C1 segment of cervical spinal cord (tissue), 14 donors: ENCODE results near the gene FBXO41.
A peak's percentile ranks its signal among the peaks of the same experiment; 100 is the strongest.

Experiments
- DNase-seq, 14 donors: peaks; one replicate each; lab custom pipeline; 2025; lab: John Stamatoyannopoulos, UW

FBXO41 gene

DNA sequence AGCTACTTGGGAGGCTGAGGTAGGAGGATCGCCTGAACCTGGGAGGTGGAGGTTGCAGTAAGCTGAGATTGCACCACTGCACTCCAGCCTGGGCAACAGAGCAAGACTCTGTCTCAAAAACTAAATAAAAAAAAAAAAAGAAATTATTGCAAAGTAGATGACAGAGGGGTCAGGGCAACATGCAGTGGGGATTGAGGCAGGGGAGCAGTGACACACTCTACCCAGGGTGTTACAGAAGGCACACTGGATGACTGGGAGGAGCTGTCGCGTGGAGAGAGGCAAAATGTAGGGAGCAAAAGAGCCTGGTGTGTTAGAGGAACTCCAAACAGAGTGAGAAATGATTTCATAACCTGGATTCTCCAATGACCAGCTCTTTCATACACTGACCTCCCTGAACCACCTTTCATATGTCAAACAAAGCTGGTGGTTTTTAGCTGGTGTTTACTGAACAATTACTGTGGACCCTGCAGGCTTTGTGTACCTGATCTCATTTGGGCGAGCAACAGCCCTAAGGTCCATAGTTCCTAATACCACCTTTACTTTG, 22.1 kb downstream of the FBXO41 start:
- no peak for DNase-seq

DNA sequence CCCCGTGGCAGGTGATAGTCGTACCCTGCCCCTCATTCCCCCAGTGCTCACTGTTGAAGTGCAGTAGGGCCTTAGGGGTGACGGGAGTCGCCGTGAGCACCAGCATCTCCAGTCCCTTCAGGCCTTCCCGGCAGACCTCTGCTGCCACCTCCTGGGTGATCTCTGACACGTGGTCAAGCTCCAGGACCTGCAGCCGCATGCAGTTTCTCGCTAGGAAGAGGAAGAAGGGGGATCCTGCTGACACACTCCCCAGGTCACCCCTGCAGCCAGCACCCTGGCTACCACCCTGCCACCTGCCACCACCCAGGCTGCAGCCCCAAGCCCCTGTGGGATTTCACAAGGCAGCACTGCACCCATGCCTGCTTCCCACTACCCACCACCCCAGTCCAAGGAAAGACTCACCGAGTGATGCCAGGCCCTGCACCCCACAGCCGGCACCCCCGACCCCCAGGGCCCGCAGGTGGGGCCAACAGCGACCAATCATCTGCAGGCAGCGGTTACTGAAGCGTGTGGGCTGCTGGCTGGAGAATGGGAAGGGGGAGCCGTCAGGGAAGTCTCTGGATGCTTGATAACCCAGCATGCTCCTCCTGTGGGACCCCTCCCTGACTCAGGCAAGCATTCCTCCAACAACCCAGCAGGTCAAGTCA, 23.8 kb downstream of the FBXO41 start:
- DNase-seq, result peak in 5 of 14 donors; percentile 8 to 57 (median 22)

GRCh38 chr2:73259704-73260337, 24.5 kb downstream of the FBXO41 start:
- DNase-seq, result no peak

- DNase-seq, result no peak
Measured at GRCh38 chr2:73259276-73259675, 25.0 kb downstream of the FBXO41 start.

- no peak for DNase-seq
Measured at GRCh38 chr2:73258913-73259215, 25.4 kb downstream of the FBXO41 start.

- no peak for DNase-seq
Measured at GRCh38 chr2:73258186-73258912, 25.9 kb downstream of the FBXO41 start.

DNA sequence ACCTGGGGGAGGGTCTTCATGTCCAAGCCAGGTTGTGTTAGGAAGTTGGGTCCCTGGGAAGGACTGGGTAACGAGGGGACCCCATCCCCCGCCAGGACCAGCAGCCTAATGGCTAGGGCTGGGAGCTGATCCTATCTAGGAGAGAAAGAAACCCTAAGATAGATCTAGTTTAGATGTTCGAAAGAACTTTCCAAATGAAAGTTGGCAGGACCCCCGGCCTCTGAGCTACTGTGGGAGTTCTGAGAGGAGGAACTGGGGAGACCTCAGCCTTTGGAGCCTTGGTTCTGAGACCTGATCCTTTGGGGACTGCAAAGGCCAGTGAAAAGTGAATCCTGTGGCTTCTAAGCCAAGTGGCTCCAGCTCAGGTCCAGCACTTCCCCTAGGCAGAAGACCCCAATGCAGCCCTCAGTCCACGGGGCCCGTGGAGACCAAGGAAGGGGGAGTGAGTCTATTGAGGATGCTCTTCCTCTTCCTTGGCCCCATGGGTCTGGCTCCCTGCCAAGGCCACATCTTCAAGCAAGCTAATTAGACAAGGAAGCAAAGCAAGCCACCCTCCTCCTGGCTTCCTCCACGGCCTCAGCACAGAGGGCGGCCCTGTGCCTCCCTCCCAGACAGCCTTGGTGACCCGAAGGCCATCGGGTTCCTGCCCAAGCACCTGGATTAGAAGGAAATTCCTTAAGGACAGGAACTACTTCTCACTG, 26.7 kb downstream of the FBXO41 start:
- no peak for DNase-seq

GRCh38 chr2:73257021-73257420, 27.3 kb downstream of the FBXO41 start:
- DNase-seq, result no peak

DNA sequence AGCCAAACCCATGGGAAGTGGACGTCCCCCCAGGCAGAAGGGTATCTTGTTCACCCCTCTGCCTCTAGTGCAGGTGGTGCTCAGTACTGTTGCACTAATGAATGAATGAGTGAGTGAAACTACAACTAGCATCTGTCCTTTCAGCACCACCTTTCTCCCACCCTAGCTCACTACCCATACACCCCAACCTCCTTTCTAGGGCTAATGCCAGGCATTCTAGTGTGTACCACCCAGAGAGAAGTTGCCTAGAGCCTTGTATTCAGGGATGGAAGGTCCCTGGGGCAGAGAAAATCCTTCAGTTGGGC, 27.7 kb downstream of the FBXO41 start:
- DNase-seq, result no peak

DNA sequence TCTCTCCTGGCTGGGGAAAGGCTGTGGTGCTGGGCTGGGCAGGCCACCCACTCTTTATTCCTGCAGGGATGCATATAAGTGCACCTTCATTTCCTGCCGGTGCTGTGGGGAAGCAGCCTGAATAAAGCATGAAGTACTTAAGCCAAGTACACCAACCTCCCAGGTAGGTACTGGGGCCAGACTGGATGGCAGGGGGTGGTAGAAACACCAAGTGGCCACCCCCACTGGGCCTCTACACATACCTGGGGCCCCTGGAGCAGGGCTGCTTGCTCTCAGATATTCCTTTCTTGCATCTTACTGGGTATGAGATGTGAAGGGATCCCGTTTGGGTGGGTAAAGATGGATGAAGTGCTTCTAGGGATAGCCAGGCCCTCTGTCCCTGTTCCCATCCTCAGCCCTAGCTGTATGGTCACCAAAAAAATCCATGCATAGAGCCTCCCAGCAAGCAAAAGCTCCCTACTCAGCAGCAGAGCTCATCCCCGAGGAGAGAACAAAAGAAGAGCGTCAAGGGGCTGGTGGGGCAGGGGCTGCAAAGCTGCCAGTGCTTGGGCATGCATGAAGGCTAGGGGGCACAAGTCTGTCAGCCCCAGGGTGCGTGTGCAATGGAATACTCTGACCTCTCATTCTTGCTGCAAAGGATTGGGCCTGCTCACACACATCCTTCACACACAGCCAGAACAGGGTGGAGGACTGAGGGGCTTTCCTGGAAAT, 28.2 kb downstream of the FBXO41 start:
- no peak for DNase-seq

DNA sequence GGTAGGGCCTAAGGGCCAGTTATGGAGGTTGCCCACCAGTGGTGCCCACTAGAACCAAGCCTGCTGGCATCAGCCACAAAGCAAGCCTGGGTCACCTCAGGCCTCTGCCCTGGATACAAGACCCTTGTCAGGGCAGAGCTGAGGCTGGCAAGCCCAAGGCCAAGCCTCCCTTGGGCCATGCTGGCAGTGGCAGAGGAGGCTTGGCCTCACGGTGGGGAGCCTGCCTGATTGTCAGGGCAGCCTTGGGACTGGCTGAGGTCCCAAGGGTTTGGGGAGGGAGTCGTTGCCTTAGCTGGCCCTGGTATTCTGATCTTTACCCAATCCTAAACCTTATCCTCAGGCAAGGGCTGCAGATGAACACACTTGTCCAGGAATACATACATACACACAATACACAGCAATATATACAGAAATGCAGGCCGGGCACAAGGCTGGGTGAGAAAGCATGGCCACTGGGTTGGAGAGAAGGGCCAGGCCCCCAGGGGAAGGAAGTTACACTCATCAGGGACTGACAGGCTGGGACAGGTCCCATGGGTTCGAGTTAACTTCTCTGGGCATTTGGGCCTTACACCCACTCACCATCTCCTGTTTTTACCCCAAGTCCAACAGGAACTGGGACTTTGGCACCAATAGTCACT, 29.2 kb downstream of the FBXO41 start:
- no peak for DNase-seq

DNA sequence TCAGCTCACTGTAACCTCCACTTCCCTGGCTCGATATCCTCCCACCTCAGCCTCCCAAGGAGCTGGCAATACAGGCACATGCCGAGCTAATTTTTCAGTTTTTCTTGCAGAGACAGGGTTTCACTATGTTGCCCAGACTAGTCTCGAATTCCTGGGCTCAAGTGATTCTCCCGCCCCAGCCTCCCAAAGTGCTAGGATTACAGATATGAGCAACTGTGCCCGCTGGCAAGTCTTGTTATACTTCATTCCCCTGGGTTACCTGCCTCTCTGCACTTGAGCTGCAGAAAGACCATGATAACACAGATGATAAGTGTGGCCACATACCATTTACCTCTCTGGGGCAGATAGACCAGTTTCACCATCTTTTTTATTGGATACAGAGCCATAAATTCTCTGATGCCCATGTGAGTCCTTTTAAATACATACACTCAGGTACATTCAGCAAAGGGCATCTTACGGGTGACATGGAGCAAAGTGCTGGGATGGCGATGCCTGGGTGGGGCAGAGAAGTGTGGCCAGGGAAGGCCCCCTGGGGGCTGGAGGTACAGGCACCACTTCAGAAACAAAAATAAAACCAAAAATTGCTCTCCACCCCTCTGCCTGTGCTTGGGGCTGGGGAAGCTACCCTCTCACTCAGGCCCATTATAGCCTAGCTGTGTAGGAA, 29.8 kb downstream of the FBXO41 start:
- DNase-seq, result no peak

DNA sequence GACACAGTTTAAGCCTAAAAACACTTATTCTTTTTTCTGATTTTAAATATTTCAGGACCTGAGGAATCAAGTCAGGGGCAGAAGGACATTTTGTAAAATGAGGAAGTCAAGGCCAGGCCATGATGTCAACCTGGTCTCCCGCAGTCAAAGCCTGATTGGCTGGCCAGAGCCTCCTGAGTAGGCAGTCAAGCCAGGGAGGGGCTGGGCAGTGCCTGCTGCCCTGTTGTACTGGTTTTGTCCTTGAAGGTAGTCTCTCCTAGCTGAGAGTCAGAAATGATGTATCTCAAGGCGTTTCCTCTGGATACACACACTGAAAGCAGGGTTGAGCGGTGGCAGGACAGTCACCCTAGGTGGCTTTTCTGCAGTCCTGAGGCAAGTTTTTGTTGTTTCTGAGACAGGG, 30.4 kb downstream of the FBXO41 start:
- DNase-seq, result no peak

- DNase-seq, result no peak
Measured at GRCh38 chr2:73253400-73253799, 30.9 kb downstream of the FBXO41 start.

DNA sequence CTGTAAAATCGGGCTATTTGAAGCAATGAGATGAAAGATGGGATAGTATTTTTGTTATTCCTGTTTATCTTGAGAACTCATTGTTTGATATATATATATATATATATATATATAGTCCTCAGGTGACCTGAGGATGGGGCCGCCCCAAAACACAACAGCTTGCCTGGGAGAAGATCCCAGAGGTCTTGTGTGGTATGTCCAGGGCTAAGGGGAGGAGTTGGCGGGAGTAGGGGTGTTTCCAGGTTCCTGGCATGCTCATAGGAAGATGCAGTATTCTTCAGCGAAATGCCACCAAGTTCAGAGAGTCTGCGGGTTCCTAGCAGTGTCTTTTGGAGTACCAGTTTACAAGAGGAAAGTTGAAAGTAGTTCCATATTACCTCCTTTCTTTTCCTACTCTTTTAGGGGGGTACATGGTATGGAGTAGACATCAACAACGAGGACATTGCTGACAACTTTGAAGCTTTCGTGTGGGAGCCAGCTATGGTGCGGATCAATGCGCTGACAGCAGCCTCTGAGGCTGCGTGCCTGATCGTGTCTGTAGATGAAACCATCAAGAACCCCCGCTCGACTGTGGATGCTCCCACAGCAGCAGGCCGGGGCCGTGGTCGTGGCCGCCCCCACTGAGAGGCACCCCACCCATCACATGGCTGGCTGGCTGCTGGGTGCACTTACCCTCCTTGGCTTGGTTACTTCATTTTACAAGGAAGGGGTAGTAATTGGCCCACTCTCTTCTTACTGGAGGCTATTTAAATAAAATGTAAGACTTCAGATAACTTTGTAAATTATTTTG, 31.8 kb downstream of the FBXO41 start:
- DNase-seq, result no peak

DNA sequence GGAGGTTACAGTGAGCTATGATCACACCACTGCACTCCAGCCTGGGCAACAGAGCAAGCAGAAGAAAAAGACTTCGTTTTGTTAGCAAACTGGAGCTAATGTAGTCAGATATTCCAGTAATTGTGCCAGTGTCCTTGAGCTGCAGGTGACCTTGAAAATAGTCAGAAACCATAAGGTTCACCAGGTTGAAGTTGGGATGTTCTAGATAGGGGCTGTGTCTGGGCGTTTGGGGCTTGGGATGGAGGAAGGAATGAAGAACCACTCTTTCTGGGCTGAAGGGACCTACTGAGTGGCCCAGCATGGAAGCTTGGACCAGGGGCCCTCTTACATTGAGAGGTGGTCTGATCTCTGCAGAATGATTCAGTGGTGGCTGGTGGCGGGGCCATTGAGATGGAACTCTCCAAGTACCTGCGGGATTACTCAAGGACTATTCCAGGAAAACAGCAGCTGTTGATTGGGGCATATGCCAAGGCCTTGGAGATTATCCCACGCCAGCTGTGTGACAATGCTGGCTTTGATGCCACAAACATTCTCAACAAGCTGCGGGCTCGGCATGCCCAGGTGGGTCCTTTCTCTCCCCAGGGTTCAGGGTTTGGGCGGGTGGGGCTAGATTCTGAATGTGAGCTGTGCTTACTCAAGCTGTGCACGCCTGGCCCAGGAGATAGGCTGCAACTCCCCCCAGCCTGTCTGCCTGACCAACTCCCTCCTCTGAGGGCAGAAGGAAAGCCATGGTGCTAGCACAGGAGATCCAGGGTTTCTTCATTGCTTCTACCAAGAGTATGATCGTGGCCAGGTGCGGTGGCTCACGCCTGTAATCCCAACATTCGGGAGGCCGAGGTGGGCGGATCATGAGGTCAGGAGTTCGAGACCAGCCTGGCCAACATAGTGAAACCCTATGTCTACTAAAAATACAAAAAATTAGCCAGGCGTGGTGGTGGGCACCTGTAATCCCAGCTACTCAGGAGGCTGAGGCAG, 33.1 kb downstream of the FBXO41 start:
- DNase-seq, result no peak

DNA sequence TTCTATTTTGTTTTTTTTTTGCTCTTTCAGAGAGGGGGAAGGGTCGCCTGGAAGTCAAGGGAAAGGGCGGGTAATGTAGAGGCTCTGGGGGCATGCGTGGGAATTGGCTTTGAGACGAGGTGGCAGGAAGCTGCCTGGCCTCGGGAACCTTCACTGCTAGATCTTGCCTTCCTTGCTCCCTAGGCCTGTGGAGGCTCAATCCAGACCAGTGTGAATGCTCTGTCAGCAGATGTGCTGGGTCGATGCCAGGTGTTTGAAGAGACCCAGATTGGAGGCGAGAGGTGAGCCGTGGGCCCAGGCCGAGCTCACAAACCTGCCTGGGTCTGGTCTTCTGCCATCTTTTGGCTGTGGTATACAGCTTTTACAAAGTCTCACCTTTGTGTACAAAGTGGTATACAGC, 34.6 kb downstream of the FBXO41 start:
- DNase-seq, result no peak

- DNase-seq, result no peak
Measured at GRCh38 chr2:73246850-73247249, 37.4 kb downstream of the FBXO41 start.

- DNase-seq, result no peak
Measured at GRCh38 chr2:73244580-73244979, 39.7 kb downstream of the FBXO41 start.
